CD8-positive, alpha-beta memory T cell (primary cell): ENCODE measurements around the gene MAP3K5. TPM values are rescaled to one million over a fixed set of nuclear protein-coding genes. Genes with fewer than 3 reads are reported as not detected.

ENCODE experiments used
- CTCF ChIA-PET: fragments of 350-600 bp; sonication (Branson Sonifier 250); formaldehyde crosslinking; loops from one replicate; lab custom pipeline; 2021; ENCODE audit warnings: antibody characterized with exemption; lab: Charles Lee
- POLR2A ChIA-PET: fragments of 350-600 bp; sonication (Branson Sonifier 250); formaldehyde crosslinking; loops from one replicate; lab custom pipeline; 2021; ENCODE audit warnings: antibody characterized with exemption; lab: Charles Lee
- DNase-seq, 5 donors: peaks; one replicate each; pipeline versions ENCODE4 v3.0.0 to v3.0.0-alpha.2; 2020 to 2022; ENCODE audit warnings: mixed read lengths in 1 of 5
- H3K27ac ChIP-seq: one replicate; pipeline ENCODE4 v1.7.0; 2013; ENCODE audit warnings: low read depth, mild to moderate bottlenecking, low read length, moderate library complexity
- H3K27me3 ChIP-seq: 2 replicates; pipeline ENCODE4 v1.7.0; 2013; ENCODE audit warnings: low read length, mild to moderate bottlenecking; ENCODE audit not compliant: insufficient read depth, poor library complexity, severe bottlenecking
- H3K36me3 ChIP-seq: 2 replicates; pipeline ENCODE4 v1.7.0; 2013; ENCODE audit warnings: mild to moderate bottlenecking, low read length, moderate library complexity; ENCODE audit not compliant: insufficient read depth
- H3K4me1 ChIP-seq: 2 replicates; pipeline ENCODE4 v1.7.0; 2013; ENCODE audit warnings: mild to moderate bottlenecking, low read length, moderate library complexity; ENCODE audit not compliant: insufficient read depth
- H3K4me3 ChIP-seq: 2 replicates; pipeline ENCODE4 v1.7.0; 2013; ENCODE audit warnings: mild to moderate bottlenecking, low read length
- H3K9me3 ChIP-seq: 2 replicates; pipeline ENCODE4 v1.7.0; 2013; ENCODE audit warnings: mild to moderate bottlenecking, low read length
- H3K27ac Mint-ChIP-seq, 8 donors: one replicate each; pipeline ENCODE4 v1.8.0; 2020 to 2021; ENCODE audit warnings: mixed read lengths in 8 of 8, mild to moderate bottlenecking in 6 of 8, inconsistent platforms in 3 of 8, moderate library complexity in 3 of 8
- H3K27me3 Mint-ChIP-seq, 2 donors: one replicate each; pipeline ENCODE4 v1.8.0; 2020 to 2021; ENCODE audit warnings: mixed read lengths in 2 of 2, mild to moderate bottlenecking in 1 of 2, moderate library complexity in 1 of 2
- H3K36me3 Mint-ChIP-seq, 3 donors: one replicate each; pipeline ENCODE4 v1.8.0; 2020 to 2021; ENCODE audit warnings: mixed read lengths in 3 of 3, inconsistent platforms in 1 of 3, mild to moderate bottlenecking in 1 of 3
- H3K4me1 Mint-ChIP-seq, 3 donors: one replicate each; pipeline ENCODE4 v1.8.0; 2020 to 2021; ENCODE audit warnings: mixed read lengths in 3 of 3, inconsistent platforms in 1 of 3, mild to moderate bottlenecking in 1 of 3
- H3K4me3 Mint-ChIP-seq, 7 donors: one replicate each; pipeline ENCODE4 v1.8.0; 2020 to 2021; ENCODE audit warnings: mixed read lengths in 7 of 7, mild to moderate bottlenecking in 6 of 7, moderate library complexity in 4 of 7, inconsistent platforms in 2 of 7
- H3K9me3 Mint-ChIP-seq, 5 donors: one replicate each; pipeline ENCODE4 v1.8.0; 2020 to 2022; ENCODE audit warnings: mixed read lengths in 5 of 5, mild to moderate bottlenecking in 3 of 5, moderate library complexity in 2 of 5, inconsistent platforms in 1 of 5
- polyA plus RNA-seq: library from polyadenylated mRNA; unstranded; fragments of 300-500 nt; fragmentation: Illumina TruSeq; gene quantifications from one replicate; pipeline ENCODE4 v1.2.3, GENCODE V29; 2021
- total RNA-seq, 2 experiments: library from RNA; stranded (reverse); gene quantifications; one replicate each; pipeline ENCODE4 v1.2.3, GENCODE V29; 2021

The MAP3K5 gene
- total and polyA plus RNA-seq, 3 experiments from 2014 or later = 12.6 to 19.9 (median 12.9) TPM

GRCh38 chr6:136613477-136613876 is 178.8 kb downstream of the MAP3K5 start:
- Histone ChIP-seq H3K9me3 (no peaks in the 10 kb centered on the region), H3K27ac (no peak overlapping the region), H3K4me3 (no peak overlapping the region), H3K36me3 (peaks cover 5% of the 10 kb centered on the region), H3K27me3 (no peaks in the 10 kb centered on the region), H3K4me1 (no peaks in the 10 kb centered on the region)
- POLR2A ChIA-PET = no interaction called here
- H3K36me3 Mint-ChIP-seq = peaks cover 0 to 69% (median 17%) of the 10 kb centered on the region in 3 donors
- DNase-seq = no peak
- CTCF ChIA-PET = interaction anchor here (2.3 kb wide), 1 partner anchor 179 kb away, joined by 14 read pairs; the partner anchor contains the start of gene MAP3K5
- peaks cover 3 to 13% (median 4%) of the 10 kb centered on the region in 3 donors for H3K4me1 Mint-ChIP-seq
- H3K27me3 Mint-ChIP-seq = peaks cover 0 to 2% of the 10 kb centered on the region in 2 donors
- no peak overlapping the region for H3K4me3 Mint-ChIP-seq
- no peaks in the 10 kb centered on the region for H3K9me3 Mint-ChIP-seq
- H3K27ac Mint-ChIP-seq = no peak overlapping the region

- ChIA-PET CTCF (interaction anchor here (1.0 to 2.3 kb wide), 3 partner anchors 19 to 181 kb away, joined by 3 to 14 read pairs (median 3); partner anchors contain the start of gene MAP3K5), POLR2A (no interaction called here)
- Mint-ChIP-seq H3K27me3 (peaks cover 0 to 2% of the 10 kb centered on the region in 2 donors), H3K27ac (peak overlapping the region in 3 of 8 donors; percentile 32 to 70 (median 42)), H3K4me1 (peaks cover 7 to 18% (median 8%) of the 10 kb centered on the region in 3 donors), H3K4me3 (no peak overlapping the region), H3K9me3 (no peaks in the 10 kb centered on the region), H3K36me3 (peaks cover 0 to 68% (median 17%) of the 10 kb centered on the region in 3 donors)
- Histone ChIP-seq H3K9me3 (no peaks in the 10 kb centered on the region), H3K36me3 (peaks cover 5% of the 10 kb centered on the region), H3K4me3 (no peak overlapping the region), H3K27ac (no peak overlapping the region), H3K27me3 (no peaks in the 10 kb centered on the region), H3K4me1 (no peaks in the 10 kb centered on the region)
- DNase-seq = no peak
Measured at GRCh38 chr6:136612666-136613389, 179.4 kb downstream of the MAP3K5 start.

GRCh38 chr6:136611746-136612145 is 180.5 kb downstream of the MAP3K5 start:
- ChIA-PET CTCF (interaction anchor here (1.0 to 2.3 kb wide), 2 partner anchors 181 to 182 kb away, joined by 3 to 14 read pairs; partner anchors contain the start of gene MAP3K5), POLR2A (no interaction called here)

GRCh38 chr6:136611133-136611532 is 181.1 kb downstream of the MAP3K5 start:
- Histone ChIP-seq H3K27ac (no peak overlapping the region), H3K27me3 (no peaks in the 10 kb centered on the region), H3K4me1 (no peaks in the 10 kb centered on the region), H3K4me3 (no peak overlapping the region), H3K9me3 (no peaks in the 10 kb centered on the region), H3K36me3 (peaks cover 5% of the 10 kb centered on the region)
- ChIA-PET CTCF (interaction anchor here (1.0 kb wide), 1 partner anchor 23 kb away, joined by 4 read pairs; no protein-coding TSS in a partner anchor), POLR2A (no interaction called here)
- peaks cover 0 to 71% (median 13%) of the 10 kb centered on the region in 3 donors for H3K36me3 Mint-ChIP-seq
- peak overlapping the region in 2 of 8 donors; percentile 40 to 42 for H3K27ac Mint-ChIP-seq
- peaks cover 0 to 2% of the 10 kb centered on the region in 2 donors for H3K27me3 Mint-ChIP-seq
- DNase-seq = no peak
- no peak overlapping the region for H3K4me3 Mint-ChIP-seq
- no peaks in the 10 kb centered on the region for H3K9me3 Mint-ChIP-seq
- H3K4me1 Mint-ChIP-seq = peaks cover 7 to 18% (median 8%) of the 10 kb centered on the region in 3 donors

More at GRCh38 chr6:136611746-136612145, 180.5 kb downstream of the MAP3K5 start:
- no peak for DNase-seq
- Histone ChIP-seq H3K27ac (no peak overlapping the region), H3K36me3 (peaks cover 5% of the 10 kb centered on the region), H3K4me1 (no peaks in the 10 kb centered on the region), H3K4me3 (no peak overlapping the region), H3K27me3 (no peaks in the 10 kb centered on the region), H3K9me3 (no peaks in the 10 kb centered on the region)
- Mint-ChIP-seq H3K4me1 (peaks cover 7 to 18% (median 8%) of the 10 kb centered on the region in 3 donors), H3K36me3 (peaks cover 0 to 68% (median 15%) of the 10 kb centered on the region in 3 donors), H3K27ac (peak overlapping the region in 2 of 8 donors; percentile 41 to 54), H3K27me3 (peaks cover 0 to 2% of the 10 kb centered on the region in 2 donors), H3K4me3 (no peak overlapping the region), H3K9me3 (no peaks in the 10 kb centered on the region)

GRCh38 chr6:136609873-136610706 is 182.2 kb downstream of the MAP3K5 start:
- peaks cover 0 to 76% (median 14%) of the 10 kb centered on the region in 3 donors for H3K36me3 Mint-ChIP-seq
- H3K27ac Mint-ChIP-seq = peak overlapping the region in 7 of 8 donors; percentile 7 to 92 (median 22)
- DNase-seq = no peak
- Histone ChIP-seq H3K4me3 (no peak overlapping the region), H3K9me3 (no peaks in the 10 kb centered on the region), H3K36me3 (peaks cover 7% of the 10 kb centered on the region), H3K27ac (no peak overlapping the region), H3K27me3 (no peaks in the 10 kb centered on the region), H3K4me1 (no peaks in the 10 kb centered on the region)
- peaks cover 0 to 2% of the 10 kb centered on the region in 2 donors for H3K27me3 Mint-ChIP-seq
- no peak overlapping the region for H3K4me3 Mint-ChIP-seq
- H3K4me1 Mint-ChIP-seq = peaks cover 7 to 18% (median 8%) of the 10 kb centered on the region in 3 donors
- H3K9me3 Mint-ChIP-seq = no peaks in the 10 kb centered on the region
- CTCF ChIA-PET = interaction anchor here (1.0 kb wide), 1 partner anchor 22 kb away, joined by 4 read pairs; no protein-coding TSS in a partner anchor
- POLR2A ChIA-PET = interaction anchor here (0.6 kb wide), 1 partner anchor 55 kb away, joined by 4 read pairs; no protein-coding TSS in a partner anchor

GRCh38 chr6:136608991-136609390 is 183.3 kb downstream of the MAP3K5 start:
- peaks cover 6% of the 10 kb centered on the region for H3K36me3 ChIP-seq
- POLR2A ChIA-PET = no interaction called here
- Mint-ChIP-seq H3K9me3 (no peaks in the 10 kb centered on the region), H3K36me3 (peaks cover 0 to 75% (median 16%) of the 10 kb centered on the region in 3 donors), H3K4me1 (peaks cover 7 to 18% (median 8%) of the 10 kb centered on the region in 3 donors), H3K27ac (peak overlapping the region in 3 of 8 donors; percentile 14 to 79 (median 18)), H3K27me3 (peaks cover 0 to 2% of the 10 kb centered on the region in 2 donors), H3K4me3 (no peak overlapping the region)
- no peak overlapping the region for H3K27ac ChIP-seq
- no peaks in the 10 kb centered on the region for H3K9me3 ChIP-seq
- no peaks in the 10 kb centered on the region for H3K4me1 ChIP-seq
- CTCF ChIA-PET = interaction anchor here (1.0 to 2.5 kb wide), 2 partner anchors 17 to 183 kb away, joined by 4 to 20 read pairs; partner anchors contain the start of gene MAP3K5
- no peaks in the 10 kb centered on the region for H3K27me3 ChIP-seq
- DNase-seq = no peak
- H3K4me3 ChIP-seq = no peak overlapping the region

- Histone ChIP-seq H3K27me3 (no peaks in the 10 kb centered on the region), H3K4me3 (no peak overlapping the region), H3K27ac (no peak overlapping the region), H3K36me3 (peaks cover 11% of the 10 kb centered on the region), H3K4me1 (no peaks in the 10 kb centered on the region), H3K9me3 (no peaks in the 10 kb centered on the region)
- H3K9me3 Mint-ChIP-seq = no peaks in the 10 kb centered on the region
- peak overlapping the region in 7 of 8 donors; percentile 7 to 80 (median 43) for H3K27ac Mint-ChIP-seq
- peaks cover 7 to 18% (median 8%) of the 10 kb centered on the region in 3 donors for H3K4me1 Mint-ChIP-seq
- no peak overlapping the region for H3K4me3 Mint-ChIP-seq
- ChIA-PET POLR2A (no interaction called here), CTCF (interaction anchor here (1.0 to 2.5 kb wide), 4 partner anchors 11 to 184 kb away, joined by 4 to 20 read pairs (median 4); partner anchors contain the start of gene MAP3K5)
- peaks cover 0 to 2% of the 10 kb centered on the region in 2 donors for H3K27me3 Mint-ChIP-seq
- DNase-seq = peak; percentile 59 to 80 (median 66)
- H3K36me3 Mint-ChIP-seq = peaks cover 0 to 73% (median 19%) of the 10 kb centered on the region in 3 donors
Measured at GRCh38 chr6:136607932-136608772, 184.1 kb downstream of the MAP3K5 start.
